Lower lobe of right lung (tissue), 2 donors: ENCODE measurements around the gene ADAMTS6. TPM values are rescaled to one million over a fixed set of nuclear protein-coding genes. Genes with fewer than 3 reads are reported as not detected.
"Not testable (repeated sequence)": the region's sequence is repeated elsewhere in the genome, so short reads cannot be mapped to it uniquely, and the experiment has no call there.

Experiments used
- ATAC-seq, 2 donors: fragments of 200-7000 bp; cut with Tn5 transposase; one replicate each; pipeline ENCODE4 v1.9.1; 2020 to 2022; ENCODE audit warnings: mild to moderate bottlenecking in 2 of 2, moderate library complexity in 2 of 2
- DNase-seq: peaks from one replicate; pipeline ENCODE4 v3.0.0-alpha.2; 2020
- H3K27ac ChIP-seq: fragments of 200-600 bp; one replicate; pipeline ENCODE4 v1.8.0; 2022
- H3K27me3 ChIP-seq: fragments of 200-600 bp; one replicate; pipeline ENCODE4 v1.8.0; 2022; ENCODE audit warnings: low read depth
- H3K36me3 ChIP-seq: fragments of 200-600 bp; one replicate; pipeline ENCODE4 v1.8.0; 2022; ENCODE audit warnings: mild to moderate bottlenecking
- H3K4me1 ChIP-seq: fragments of 200-600 bp; one replicate; pipeline ENCODE4 v1.8.0; 2022
- H3K4me3 ChIP-seq: fragments of 200-600 bp; one replicate; pipeline ENCODE4 v1.8.0; 2022; ENCODE audit warnings: mild to moderate bottlenecking
- H3K9me3 ChIP-seq: fragments of 200-600 bp; one replicate; pipeline ENCODE4 v1.8.0; 2022
- CTCF ChIP-seq: fragments of 200-600 bp; IDR thresholded peaks from one replicate; pipeline ENCODE4 v1.8.0; 2022; ENCODE audit warnings: antibody characterized with exemption, mild to moderate bottlenecking
- intact Hi-C: fragments of 100-400 bp; cut with DNase I; formaldehyde crosslinking; loops from one replicate; pipeline ENCODE4 v1.11.0; 2022
- total RNA-seq: library from RNA; stranded (reverse); fragmentation: NEBNext Ultra II Directional; extraction: Animal tissue kit (Norgen Biotek cat#: 25700); gene quantifications from one replicate; pipeline ENCODE4 v1.2.1, GENCODE V29; 2021
- donor health status: DM: no; HTN: yes; CAD: no; lungs with severe emphysema.

Gene ADAMTS6
- total RNA-seq, 1 donor from 2014 or later = 3.0 TPM

GRCh38 chr5:65190328-65191053 is 291.2 kb downstream of the ADAMTS6 start:
- TF ChIP-seq CTCF = no peak
- no peaks in the 10 kb centered on the region for H3K4me1 ChIP-seq
- intact Hi-C loops = no loop called here
- no peak overlapping the region for H3K4me3 ChIP-seq
- DNase-seq = no peak
- no peaks in the 10 kb centered on the region for H3K9me3 ChIP-seq
- H3K27ac ChIP-seq = no peak overlapping the region
- no peaks in the 10 kb centered on the region for H3K27me3 ChIP-seq
- no peak for ATAC-seq
- no peaks in the 10 kb centered on the region for H3K36me3 ChIP-seq

GRCh38 chr5:65186646-65187227 is 295.0 kb downstream of the ADAMTS6 start:
- no peaks in the 10 kb centered on the region for H3K4me1 ChIP-seq
- no peaks in the 10 kb centered on the region for H3K27me3 ChIP-seq
- DNase-seq (no peak), ATAC-seq (no peak)
- intact Hi-C loops = no loop called here
- no peak for TF ChIP-seq CTCF
- H3K4me3 ChIP-seq = no peak overlapping the region
- H3K9me3 ChIP-seq = no peaks in the 10 kb centered on the region
- no peak overlapping the region for H3K27ac ChIP-seq
- H3K36me3 ChIP-seq = no peaks in the 10 kb centered on the region

- no peak for TF ChIP-seq CTCF
- Histone ChIP-seq H3K4me1 (no peaks in the 10 kb centered on the region), H3K27me3 (no peaks in the 10 kb centered on the region), H3K9me3 (no peaks in the 10 kb centered on the region), H3K27ac (no peak overlapping the region), H3K4me3 (no peak overlapping the region), H3K36me3 (no peaks in the 10 kb centered on the region)
- DNase-seq (no peak), ATAC-seq (no peak)
- intact Hi-C loops = no loop called here
Measured at GRCh38 chr5:65185468-65185867, 296.3 kb downstream of the ADAMTS6 start.

GRCh38 chr5:65184780-65185179 is 296.9 kb downstream of the ADAMTS6 start:
- intact Hi-C loops = no loop called here
- H3K9me3 ChIP-seq = no peaks in the 10 kb centered on the region
- H3K27me3 ChIP-seq = no peaks in the 10 kb centered on the region
- no peak overlapping the region for H3K27ac ChIP-seq
- H3K36me3 ChIP-seq = no peaks in the 10 kb centered on the region
- no peak overlapping the region for H3K4me3 ChIP-seq
- H3K4me1 ChIP-seq = no peaks in the 10 kb centered on the region
- TF ChIP-seq CTCF = no peak
- DNase-seq (no peak), ATAC-seq (no peak)

GRCh38 chr5:65174231-65174630 is 307.5 kb downstream of the ADAMTS6 start:
- ATAC-seq, H3K27ac ChIP-seq, H3K4me1 ChIP-seq, H3K27me3 ChIP-seq, H3K4me3 ChIP-seq, H3K9me3 ChIP-seq, DNase-seq, H3K36me3 ChIP-seq, intact Hi-C loops: not testable (repeated sequence)

- no peak overlapping the region for H3K27ac ChIP-seq
- intact Hi-C loops = no loop called here
- H3K4me1 ChIP-seq = no peaks in the 10 kb centered on the region
- no peaks in the 10 kb centered on the region for H3K9me3 ChIP-seq
- no peak for TF ChIP-seq CTCF
- DNase-seq = no peak
- H3K4me3 ChIP-seq = no peak overlapping the region
- H3K27me3 ChIP-seq = no peaks in the 10 kb centered on the region
- H3K36me3 ChIP-seq = no peaks in the 10 kb centered on the region
- ATAC-seq = no peak
Measured at GRCh38 chr5:65173130-65173525, 308.6 kb downstream of the ADAMTS6 start.
